ENCODE data around the gene CMYA5.

CMYA5 gene

GRCh38 chr5:79798893-79799590, 109.4 kb downstream of the CMYA5 start:
- no peaks in the 10 kb centered on the region for H3K36me3 ChIP-seq (ENCODE audit: low read length)
- H3K4me3 ChIP-seq (ENCODE audit: insufficient read depth, low read length, poor library complexity, severe bottlenecking) = no peak overlapping the region
- H2AFZ ChIP-seq (ENCODE audit: low read depth, low read length, severe bottlenecking) = no peak overlapping the region
- H3K4me2 ChIP-seq (ENCODE audit: low read depth, low read length, poor library complexity, severe bottlenecking) = no peak overlapping the region
- H3K27me3 ChIP-seq (ENCODE audit: low read length) = no peaks in the 10 kb centered on the region
- no peaks in the 10 kb centered on the region for H3K9me2 ChIP-seq (replicated peaks; ENCODE audit: insufficient read depth, low read length)
- H3K27ac ChIP-seq (ENCODE audit: low read depth, low read length) = no peak overlapping the region
- H3K9ac ChIP-seq (ENCODE audit: low read length) = no peak overlapping the region
- no peaks in the 10 kb centered on the region for H3K9me3 ChIP-seq (ENCODE audit: insufficient read depth, low read length)
- no peaks in the 10 kb centered on the region for H4K20me1 ChIP-seq (ENCODE audit: low read depth, low read length)
- TF ChIP-seq, protein P1, sequence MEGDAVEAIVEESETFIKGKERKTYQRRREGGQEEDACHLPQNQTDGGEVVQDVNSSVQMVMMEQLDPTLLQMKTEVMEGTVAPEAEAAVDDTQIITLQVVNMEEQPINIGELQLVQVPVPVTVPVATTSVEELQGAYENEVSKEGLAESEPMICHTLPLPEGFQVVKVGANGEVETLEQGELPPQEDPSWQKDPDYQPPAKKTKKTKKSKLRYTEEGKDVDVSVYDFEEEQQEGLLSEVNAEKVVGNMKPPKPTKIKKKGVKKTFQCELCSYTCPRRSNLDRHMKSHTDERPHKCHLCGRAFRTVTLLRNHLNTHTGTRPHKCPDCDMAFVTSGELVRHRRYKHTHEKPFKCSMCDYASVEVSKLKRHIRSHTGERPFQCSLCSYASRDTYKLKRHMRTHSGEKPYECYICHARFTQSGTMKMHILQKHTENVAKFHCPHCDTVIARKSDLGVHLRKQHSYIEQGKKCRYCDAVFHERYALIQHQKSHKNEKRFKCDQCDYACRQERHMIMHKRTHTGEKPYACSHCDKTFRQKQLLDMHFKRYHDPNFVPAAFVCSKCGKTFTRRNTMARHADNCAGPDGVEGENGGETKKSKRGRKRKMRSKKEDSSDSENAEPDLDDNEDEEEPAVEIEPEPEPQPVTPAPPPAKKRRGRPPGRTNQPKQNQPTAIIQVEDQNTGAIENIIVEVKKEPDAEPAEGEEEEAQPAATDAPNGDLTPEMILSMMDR (IDR thresholded peaks at IDR 0.05; ENCODE audit: insufficient read depth, low read length, poor library complexity, severe bottlenecking) = no peak
- TF ChIP-seq EZH2phosphoT487 (conservative IDR thresholded peaks at IDR 0.05; ENCODE audit: low read length) = no peak
- H3F3A ChIP-seq (ENCODE audit: insufficient read depth) = no peaks in the 10 kb centered on the region
- no peaks in the 10 kb centered on the region for H3K79me2 ChIP-seq (ENCODE audit: insufficient read depth, low read length)

DNA sequence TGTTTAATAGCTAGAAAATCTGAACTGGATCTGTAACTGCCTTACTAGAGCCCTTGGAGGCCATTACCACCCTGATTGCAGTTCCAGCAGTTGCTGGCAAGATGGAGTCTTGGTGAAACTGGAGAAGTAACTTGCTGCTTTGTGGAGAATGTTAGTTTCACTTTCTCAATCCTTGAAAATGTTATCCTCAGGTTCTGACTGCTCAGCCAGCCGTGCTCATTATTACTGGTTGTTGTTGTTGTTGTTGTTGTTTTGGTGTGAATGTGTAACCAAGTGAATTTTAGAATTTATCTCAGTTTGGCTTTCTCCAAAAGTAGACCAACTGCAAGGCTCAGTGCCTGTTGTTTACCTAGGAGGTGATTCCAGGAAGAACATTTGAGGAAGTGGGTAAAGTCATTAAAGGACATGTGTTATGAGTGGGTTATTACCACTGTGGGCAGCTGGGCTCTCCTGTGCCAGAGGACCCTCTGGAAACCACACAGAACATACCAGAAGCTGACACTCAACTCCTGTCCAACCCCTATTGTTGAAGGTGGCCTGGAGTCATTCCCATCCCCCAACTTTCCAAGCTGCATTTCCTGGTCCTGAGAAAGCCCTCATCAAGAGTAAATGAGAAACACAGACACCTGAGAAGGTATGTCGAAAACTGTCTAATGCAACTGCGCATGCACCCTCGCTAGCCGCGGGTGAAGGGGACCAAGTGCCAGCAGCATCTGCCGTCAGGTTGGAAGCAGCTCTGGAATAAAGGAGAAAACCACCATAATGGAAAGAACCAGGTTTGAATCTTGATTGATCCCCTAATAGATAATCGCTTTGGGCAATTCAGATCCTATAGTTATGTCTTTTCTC, 111.6 kb downstream of the CMYA5 start:
- no peak overlapping the region for H2AFZ ChIP-seq (ENCODE audit: low read depth, low read length, severe bottlenecking)
- no peaks in the 10 kb centered on the region for H4K20me1 ChIP-seq (ENCODE audit: low read depth, low read length)
- H3K27me3 ChIP-seq (ENCODE audit: low read length) = no peaks in the 10 kb centered on the region
- no peaks in the 10 kb centered on the region for H3K79me2 ChIP-seq (ENCODE audit: insufficient read depth, low read length)
- H3K27ac ChIP-seq (ENCODE audit: low read depth, low read length) = no peak overlapping the region
- H3K36me3 ChIP-seq (ENCODE audit: low read length) = no peaks in the 10 kb centered on the region
- no peak for TF ChIP-seq EZH2phosphoT487 (conservative IDR thresholded peaks at IDR 0.05; ENCODE audit: low read length)
- TF ChIP-seq, protein P1 (IDR thresholded peaks at IDR 0.05; ENCODE audit: insufficient read depth, low read length, poor library complexity, severe bottlenecking) = no peak
- no peaks in the 10 kb centered on the region for H3K9me3 ChIP-seq (ENCODE audit: insufficient read depth, low read length)
- H3K4me2 ChIP-seq (ENCODE audit: low read depth, low read length, poor library complexity, severe bottlenecking) = no peak overlapping the region
- no peak overlapping the region for H3K4me3 ChIP-seq (ENCODE audit: insufficient read depth, low read length, poor library complexity, severe bottlenecking)
- no peak overlapping the region for H3K9ac ChIP-seq (ENCODE audit: low read length)
- no peaks in the 10 kb centered on the region for H3K9me2 ChIP-seq (replicated peaks; ENCODE audit: insufficient read depth, low read length)
- no peaks in the 10 kb centered on the region for H3F3A ChIP-seq (ENCODE audit: insufficient read depth)

GRCh38 chr5:79802406-79802805, 112.8 kb downstream of the CMYA5 start:
- Histone ChIP-seq H3K9me3 (ENCODE audit: insufficient read depth, low read length) (no peaks in the 10 kb centered on the region), H3F3A (ENCODE audit: insufficient read depth) (no peaks in the 10 kb centered on the region), H3K27me3 (ENCODE audit: low read length) (no peaks in the 10 kb centered on the region), H3K9ac (ENCODE audit: low read length) (no peak overlapping the region), H3K9me2 (replicated peaks; ENCODE audit: insufficient read depth, low read length) (no peaks in the 10 kb centered on the region), H3K27ac (ENCODE audit: low read depth, low read length) (no peak overlapping the region), H2AFZ (ENCODE audit: low read depth, low read length, severe bottlenecking) (no peak overlapping the region), H3K4me2 (ENCODE audit: low read depth, low read length, poor library complexity, severe bottlenecking) (no peak overlapping the region), H4K20me1 (ENCODE audit: low read depth, low read length) (no peaks in the 10 kb centered on the region), H3K36me3 (ENCODE audit: low read length) (no peaks in the 10 kb centered on the region), H3K4me3 (ENCODE audit: insufficient read depth, low read length, poor library complexity, severe bottlenecking) (no peak overlapping the region), H3K79me2 (ENCODE audit: insufficient read depth, low read length) (no peaks in the 10 kb centered on the region)
- TF ChIP-seq, protein P1 (IDR thresholded peaks at IDR 0.05; ENCODE audit: insufficient read depth, low read length, poor library complexity, severe bottlenecking) = no peak
- TF ChIP-seq EZH2phosphoT487 (conservative IDR thresholded peaks at IDR 0.05; ENCODE audit: low read length) = no peak

All from SU-DHL-6 (cell line).